Measurements from ENCODE around the gene VSIR. TPM values are rescaled to one million over a fixed set of nuclear protein-coding genes. Genes with fewer than 3 reads are reported as not detected.

The VSIR gene
- total RNA-seq, 2 experiments from 2014 or later = 86.2 to 91.4 TPM

- ATAC-seq (ENCODE audit: poor library complexity) (no peak), DNase-seq (peak in 3 of 14 experiments; percentile 61 to 73 (median 62))
- Mint-ChIP-seq H3K9me3 (no peaks in the 10 kb centered on the region), H3K4me1 (ENCODE audit: low read depth) (peaks cover 89% of the 10 kb centered on the region), H3K36me3 (ENCODE audit: low read depth) (peaks cover 94% of the 10 kb centered on the region), H3K27me3 (no peaks in the 10 kb centered on the region), H3K27ac (peak overlapping the region; percentile 95), H3K4me3 (peak overlapping the region; percentile 94)
- ChIA-PET POLR2A (interaction anchor here (1.0 to 14.6 kb wide), 5 partner anchors 13 to 75 kb away, joined by 4 to 416 read pairs (median 20); no protein-coding TSS in a partner anchor), CTCF (interaction anchor here (0.6 to 3.9 kb wide), 5 partner anchors 13 to 93 kb away, joined by 3 to 16 read pairs (median 7); no protein-coding TSS in a partner anchor)
- TF ChIP-seq, protein P1, sequence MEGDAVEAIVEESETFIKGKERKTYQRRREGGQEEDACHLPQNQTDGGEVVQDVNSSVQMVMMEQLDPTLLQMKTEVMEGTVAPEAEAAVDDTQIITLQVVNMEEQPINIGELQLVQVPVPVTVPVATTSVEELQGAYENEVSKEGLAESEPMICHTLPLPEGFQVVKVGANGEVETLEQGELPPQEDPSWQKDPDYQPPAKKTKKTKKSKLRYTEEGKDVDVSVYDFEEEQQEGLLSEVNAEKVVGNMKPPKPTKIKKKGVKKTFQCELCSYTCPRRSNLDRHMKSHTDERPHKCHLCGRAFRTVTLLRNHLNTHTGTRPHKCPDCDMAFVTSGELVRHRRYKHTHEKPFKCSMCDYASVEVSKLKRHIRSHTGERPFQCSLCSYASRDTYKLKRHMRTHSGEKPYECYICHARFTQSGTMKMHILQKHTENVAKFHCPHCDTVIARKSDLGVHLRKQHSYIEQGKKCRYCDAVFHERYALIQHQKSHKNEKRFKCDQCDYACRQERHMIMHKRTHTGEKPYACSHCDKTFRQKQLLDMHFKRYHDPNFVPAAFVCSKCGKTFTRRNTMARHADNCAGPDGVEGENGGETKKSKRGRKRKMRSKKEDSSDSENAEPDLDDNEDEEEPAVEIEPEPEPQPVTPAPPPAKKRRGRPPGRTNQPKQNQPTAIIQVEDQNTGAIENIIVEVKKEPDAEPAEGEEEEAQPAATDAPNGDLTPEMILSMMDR (IDR thresholded peaks at IDR 0.05) = no peak
- no peaks in the 10 kb centered on the region for H3K9me3 ChIP-seq (ENCODE audit: control insufficient read depth in 1 of 2, insufficient read depth in 1 of 2, low read length in 2 of 2)
- no peaks in the 10 kb centered on the region for H3K27me3 ChIP-seq (ENCODE audit: control insufficient read depth in 1 of 2, insufficient read depth in 2 of 2, low read length in 2 of 2)
- peaks cover 78% of the 10 kb centered on the region for H3K4me1 ChIP-seq (ENCODE audit: insufficient read depth, low read length)
- H3K36me3 ChIP-seq (ENCODE audit: insufficient read depth, low read length) = peaks cover 57% of the 10 kb centered on the region
- peak overlapping the region; percentile 90 for H3K4me3 ChIP-seq (ENCODE audit: low read length)
- H3K27ac ChIP-seq (ENCODE audit: low read depth in 1 of 2, low read length in 2 of 2) = peak overlapping the region; percentile 75 to 88
- intact Hi-C loops (cut with DNase I, micrococcal nuclease) = loop anchor here in 1 of 2 experiments (1.0 kb wide), 1 partner anchor 13 kb away; no protein-coding TSS in a partner anchor
These were observed 4.0 kb downstream of the VSIR start for GRCh38 chr10:71769279-71769823.

DNA sequence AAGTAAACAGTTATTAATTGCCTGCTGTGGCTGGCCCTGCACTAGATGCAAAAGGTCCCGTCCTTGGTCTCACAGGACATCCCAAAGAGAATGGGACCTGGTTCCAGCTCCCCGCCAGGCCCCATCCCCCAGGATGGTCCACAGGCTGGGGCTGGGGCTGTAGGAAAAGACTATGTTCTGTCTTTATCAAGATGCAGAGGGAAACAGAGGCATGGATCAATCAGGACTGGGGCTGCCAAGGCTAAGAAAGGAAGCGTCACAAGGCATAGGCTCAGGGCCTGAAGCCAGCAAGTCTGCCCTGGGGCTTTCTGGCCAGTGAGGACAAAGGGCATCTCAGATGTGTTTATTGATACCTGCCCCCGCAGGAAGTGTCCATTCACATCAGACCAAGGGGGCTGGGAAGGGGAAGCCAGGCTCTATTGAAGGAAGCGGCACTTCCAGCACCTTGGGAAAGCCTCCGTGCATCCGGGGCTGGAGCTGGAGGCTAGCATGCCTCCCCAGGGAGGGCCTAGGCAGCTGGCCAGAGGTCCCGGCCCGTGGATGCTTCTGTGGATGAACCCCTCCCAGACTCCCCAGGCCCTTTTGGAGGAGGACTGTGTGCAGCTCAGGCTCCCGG lies 5.8 kb downstream of the VSIR start:
- Mint-ChIP-seq H3K9me3 (no peaks in the 10 kb centered on the region), H3K4me3 (peak overlapping the region; percentile 70), H3K27ac (peak overlapping the region; percentile 95), H3K36me3 (ENCODE audit: low read depth) (peaks cover 95% of the 10 kb centered on the region), H3K4me1 (ENCODE audit: low read depth) (peaks cover 98% of the 10 kb centered on the region), H3K27me3 (no peaks in the 10 kb centered on the region)
- Histone ChIP-seq H3K4me3 (ENCODE audit: low read length) (peak overlapping the region; percentile 1), H3K9me3 (ENCODE audit: control insufficient read depth in 1 of 2, insufficient read depth in 1 of 2, low read length in 2 of 2) (no peaks in the 10 kb centered on the region), H3K27ac (ENCODE audit: low read depth in 1 of 2, low read length in 2 of 2) (peak overlapping the region; percentile 71 to 74), H3K4me1 (ENCODE audit: insufficient read depth, low read length) (peaks cover 87% of the 10 kb centered on the region), H3K27me3 (ENCODE audit: control insufficient read depth in 1 of 2, insufficient read depth in 2 of 2, low read length in 2 of 2) (no peaks in the 10 kb centered on the region), H3K36me3 (ENCODE audit: insufficient read depth, low read length) (peaks cover 75% of the 10 kb centered on the region)
- intact Hi-C loops (cut with DNase I, micrococcal nuclease) = no loop called here
- ATAC-seq (ENCODE audit: poor library complexity) (no peak), DNase-seq (no peak)
- ChIA-PET CTCF (interaction anchor here (0.8 to 3.9 kb wide), 6 partner anchors 11 to 71 kb away, joined by 3 to 16 read pairs (median 4); no protein-coding TSS in a partner anchor), POLR2A (interaction anchor here (0.9 to 14.6 kb wide), 5 partner anchors 11 to 61 kb away, joined by 3 to 416 read pairs (median 3); no protein-coding TSS in a partner anchor)
- TF ChIP-seq, protein P1 (IDR thresholded peaks at IDR 0.05) = no peak

GRCh38 chr10:71766717-71767419 lies 6.5 kb downstream of the VSIR start:
- Histone ChIP-seq H3K9me3 (ENCODE audit: control insufficient read depth in 1 of 2, insufficient read depth in 1 of 2, low read length in 2 of 2) (no peaks in the 10 kb centered on the region), H3K27ac (ENCODE audit: low read depth in 1 of 2, low read length in 2 of 2) (peak overlapping the region; percentile 71 to 74), H3K27me3 (ENCODE audit: control insufficient read depth in 1 of 2, insufficient read depth in 2 of 2, low read length in 2 of 2) (no peaks in the 10 kb centered on the region), H3K4me3 (ENCODE audit: low read length) (peak overlapping the region; percentile 1), H3K4me1 (ENCODE audit: insufficient read depth, low read length) (peaks cover 94% of the 10 kb centered on the region), H3K36me3 (ENCODE audit: insufficient read depth, low read length) (peaks cover 82% of the 10 kb centered on the region)
- ATAC-seq (ENCODE audit: poor library complexity) (no peak), DNase-seq (peak in 3 of 14 experiments; percentile 30 to 63 (median 56))
- no peaks in the 10 kb centered on the region for H3K9me3 Mint-ChIP-seq
- H3K36me3 Mint-ChIP-seq (ENCODE audit: low read depth) = peaks cover 95% of the 10 kb centered on the region
- ChIA-PET CTCF (interaction anchor here (0.8 to 3.9 kb wide), 5 partner anchors 10 to 129 kb away, joined by 3 to 16 read pairs (median 3); no protein-coding TSS in a partner anchor), POLR2A (interaction anchor here (0.7 to 14.6 kb wide), 7 partner anchors 10 to 1363 kb away, joined by 3 to 416 read pairs (median 3); partner anchors contain the start of gene EIF4EBP2)
- H3K27me3 Mint-ChIP-seq = no peaks in the 10 kb centered on the region
- intact Hi-C loops (cut with DNase I, micrococcal nuclease) = no loop called here
- TF ChIP-seq, protein P1 (IDR thresholded peaks at IDR 0.05) = no peak
- H3K4me1 Mint-ChIP-seq (ENCODE audit: low read depth) = peaks cover 98% of the 10 kb centered on the region
- peak overlapping the region; percentile 95 for H3K27ac Mint-ChIP-seq
- H3K4me3 Mint-ChIP-seq = peak overlapping the region; percentile 70
